H1 (cell line): ENCODE results near the gene THBS1. TPM values are rescaled to one million over a fixed set of nuclear protein-coding genes. Genes with fewer than 3 reads are reported as not detected.

ENCODE experiments used
- CTCF ChIA-PET: fragments of 300-600 bp; sonication (Branson Sonifier 250); formaldehyde crosslinking; loops from one replicate; lab custom pipeline; 2021; ENCODE audit not compliant: partially characterized antibody; lab: Charles Lee
- POLR2A ChIA-PET: fragments of 300-600 bp; sonication (Branson Sonifier 250); formaldehyde crosslinking; loops from one replicate; lab custom pipeline; 2021; ENCODE audit warnings: inconsistent platforms; ENCODE audit not compliant: partially characterized antibody; lab: Charles Lee
- DNase-seq, 2 experiments: peaks; one replicate each; pipeline versions ENCODE4 v3.0.0 to v3.0.0-alpha.2; 2010 to 2022; ENCODE audit warnings: low spot score in 2 of 2, low read depth in 1 of 2, mixed read lengths in 1 of 2
- FAIRE-seq: peaks from 2 replicates; lab custom pipeline; 2011; peaks lifted over from hg19 to GRCh38; lab: Jason Lieb, UNC
- H2AFZ ChIP-seq: 2 replicates; pipeline ENCODE4 v1.8.1; 2012; ENCODE audit warnings: low read length, inconsistent platforms
- H2AK5ac ChIP-seq: 2 replicates; pipeline ENCODE4 v1.6.1; 2013; ENCODE audit warnings: low read depth, low read length
- H2BK120ac ChIP-seq: replicated peaks from 2 replicates; pipeline ENCODE3; 2013; ENCODE audit warnings: low read depth, low read length, inconsistent platforms
- H2BK12ac ChIP-seq: 2 replicates; pipeline ENCODE4 v1.6.1; 2013; ENCODE audit warnings: low read depth, low read length
- H2BK15ac ChIP-seq: 2 replicates; pipeline ENCODE4 v1.6.1; 2013; ENCODE audit warnings: low read length
- H2BK20ac ChIP-seq: 2 replicates; pipeline ENCODE4 v1.6.1; 2013; ENCODE audit warnings: low read length
- H2BK5ac ChIP-seq: 2 replicates; pipeline ENCODE4 v1.6.1; 2013; ENCODE audit warnings: low read depth, low read length
- H3K14ac ChIP-seq: 2 replicates; pipeline ENCODE4 v1.6.1; 2013; ENCODE audit warnings: inconsistent platforms; ENCODE audit not compliant: insufficient read length
- H3K18ac ChIP-seq: 2 replicates; pipeline ENCODE4 v1.6.1; 2013; ENCODE audit warnings: low read length; ENCODE audit errors: extremely low read depth
- H3K23ac ChIP-seq: 2 replicates; pipeline ENCODE4 v1.6.1; 2013; ENCODE audit warnings: inconsistent platforms; ENCODE audit not compliant: insufficient read length
- H3K23me2 ChIP-seq: 2 replicates; pipeline ENCODE4 v1.6.1; 2013; ENCODE audit warnings: low read depth, low read length
- H3K27ac ChIP-seq: 2 replicates; pipeline ENCODE4 v1.6.1; 2011; ENCODE audit warnings: low read depth, low read length, inconsistent platforms
- H3K27me3 ChIP-seq, 4 experiments: replicated peaks in 1 of 4; 1 replicate in 1 of 4; 2 replicates in 3 of 4; pipeline versions ENCODE4 v1.6.1 to v1.8.1; 2011 to 2013; ENCODE audit warnings: low read length in 3 of 4, mild to moderate bottlenecking in 3 of 4, inconsistent platforms in 2 of 4, mixed read lengths in 2 of 4, moderate library complexity in 1 of 4; ENCODE audit not compliant: control insufficient read depth in 3 of 4, insufficient read depth in 3 of 4; ENCODE audit errors: extremely low read depth in 1 of 4
- H3K36me3 ChIP-seq, 4 experiments: 2 replicates each; pipeline versions ENCODE4 v1.6.1 to v1.8.1; 2011 to 2013; ENCODE audit warnings: mild to moderate bottlenecking in 4 of 4, low read length in 3 of 4, moderate library complexity in 2 of 4, control low read depth in 1 of 4, inconsistent platforms in 1 of 4; ENCODE audit not compliant: insufficient read depth in 4 of 4, control insufficient read depth in 2 of 4
- H3K4ac ChIP-seq: replicated peaks from 2 replicates; pipeline ENCODE3; 2013; ENCODE audit warnings: low read length, low read depth, mixed read lengths, inconsistent platforms; ENCODE audit not compliant: insufficient read length
- H3K4me1 ChIP-seq, 4 experiments: replicated peaks in 1 of 4; 1 replicate in 1 of 4; 2 replicates in 3 of 4; pipeline versions ENCODE4 v1.6.1 to v1.8.1; 2011 to 2013; ENCODE audit warnings: low read length in 3 of 4, inconsistent platforms in 2 of 4, mixed read lengths in 1 of 4; ENCODE audit not compliant: insufficient read depth in 4 of 4, control insufficient read depth in 3 of 4
- H3K4me2 ChIP-seq, 2 experiments: 2 replicates each; pipeline versions ENCODE4 v1.6.1 to v1.8.1; 2011 to 2013; ENCODE audit warnings: low read depth in 2 of 2, low read length in 2 of 2, control low read depth in 1 of 2, inconsistent platforms in 1 of 2, mild to moderate bottlenecking in 1 of 2; ENCODE audit not compliant: insufficient read depth in 1 of 2
- H3K4me3 ChIP-seq, 4 experiments: fragments of 200-600, 300-600 bp in 1 of 4; sonication (generic), shearing (Covaris generic), sonication (Bioruptor Twin) in 1 of 4; 2 replicates each; pipeline versions ENCODE4 v1.5.1 to v1.8.1; 2011 to 2016; ENCODE audit warnings: low read length in 4 of 4, low read depth in 3 of 4, control low read depth in 2 of 4, inconsistent platforms in 2 of 4, mild to moderate bottlenecking in 2 of 4, mixed read lengths in 1 of 4, moderate library complexity in 1 of 4; ENCODE audit not compliant: insufficient read depth in 2 of 4; ENCODE audit errors: extremely low read depth in 1 of 4
- H3K56ac ChIP-seq: replicated peaks from 2 replicates; pipeline ENCODE3; 2013; ENCODE audit warnings: low read depth, mild to moderate bottlenecking, mixed read lengths, low read length, inconsistent platforms; ENCODE audit not compliant: insufficient read length
- H3K79me1 ChIP-seq: 2 replicates; pipeline ENCODE4 v1.6.1; 2013; ENCODE audit warnings: low read depth, low read length, control low read depth
- H3K79me2 ChIP-seq, 2 experiments: 2 replicates each; pipeline versions ENCODE4 v1.6.1 to v1.8.1; 2012 to 2013; ENCODE audit warnings: low read length in 2 of 2, mild to moderate bottlenecking in 2 of 2, inconsistent platforms in 1 of 2; ENCODE audit not compliant: insufficient read depth in 2 of 2, control insufficient read depth in 1 of 2
- H3K9ac ChIP-seq, 4 experiments: replicated peaks in 1 of 4; 1 replicate in 1 of 4; 2 replicates in 3 of 4; pipeline versions ENCODE4 v1.6.1 to v1.8.1; 2011 to 2013; ENCODE audit warnings: low read depth in 3 of 4, low read length in 3 of 4, control low read depth in 2 of 4, mild to moderate bottlenecking in 2 of 4, moderate library complexity in 2 of 4, inconsistent platforms in 1 of 4; ENCODE audit errors: extremely low read depth in 1 of 4
- H3K9me3 ChIP-seq, 2 experiments: 2 replicates each; pipeline versions ENCODE4 v1.6.1 to v1.8.1; 2012 to 2013; ENCODE audit warnings: mild to moderate bottlenecking in 2 of 2, moderate library complexity in 2 of 2, control low read depth in 1 of 2, inconsistent platforms in 1 of 2, low read depth in 1 of 2, low read length in 1 of 2, mixed read lengths in 1 of 2; ENCODE audit not compliant: insufficient read depth in 2 of 2
- H4K20me1 ChIP-seq, 2 experiments: replicated peaks in 1 of 2; 2 replicates each; pipeline versions ENCODE3 to v1.8.1; 2011 to 2013; ENCODE audit warnings: inconsistent platforms in 2 of 2, low read length in 2 of 2, mild to moderate bottlenecking in 1 of 2; ENCODE audit not compliant: insufficient read depth in 2 of 2, control insufficient read depth in 1 of 2
- H4K5ac ChIP-seq: 2 replicates; pipeline ENCODE4 v1.6.1; 2013; ENCODE audit warnings: low read length, low read depth, mixed read lengths, inconsistent platforms; ENCODE audit not compliant: insufficient read length
- H4K8ac ChIP-seq: 2 replicates; pipeline ENCODE4 v1.8.0; 2013; ENCODE audit warnings: mild to moderate bottlenecking, moderate library complexity, low read length, inconsistent platforms; ENCODE audit not compliant: insufficient read depth; ENCODE audit errors: extremely low read depth
- H4K91ac ChIP-seq: replicated peaks from 2 replicates; pipeline ENCODE3; 2013; ENCODE audit warnings: low read length, mixed read lengths, inconsistent platforms; ENCODE audit not compliant: insufficient read length
- BACH1 ChIP-seq: IDR thresholded peaks from 2 replicates; pipeline ENCODE4 v1.6.1; 2012; ENCODE audit warnings: low read length, improper control_type of control experiment
- JUND ChIP-seq: IDR thresholded peaks from 2 replicates; pipeline ENCODE4 v1.6.1; 2011; ENCODE audit warnings: mild to moderate bottlenecking, improper control_type of control experiment, low read length
- TCF12 ChIP-seq: IDR thresholded peaks from 2 replicates; pipeline ENCODE4 v1.6.1; 2011; ENCODE audit warnings: low read depth, mild to moderate bottlenecking, low read length
- WGBS, 2 experiments: shearing (Covaris generic) in 1 of 2; methylation state at CpG; one replicate each; pipeline versions ENCODE4 v1.1.6 to v1.1.7; 2013 to 2015; ENCODE audit warnings: low lambda C conversion rate in 2 of 2, mixed read lengths in 2 of 2, inconsistent platforms in 1 of 2, low coverage in 1 of 2, missing lambda C conversion rate in 1 of 2; ENCODE audit not compliant: insufficient replicate concordance in 2 of 2, insufficient coverage in 1 of 2, insufficient read length in 1 of 2; ENCODE audit errors: extremely low coverage in 1 of 2, missing lambda C conversion rate in 1 of 2; 5-methylcytosine and 5-hydroxymethylcytosine counted together
- polyA plus RNA-seq, 7 experiments: library from polyadenylated mRNA; depleted of rRNA in 3 of 7; stranded (reverse) in 5 of 7; unstranded in 2 of 7; fragments of >200 nt in 5 of 7; fragments of 200-250 nt in 2 of 7; gene quantifications; 1 replicate in 5 of 7; 2 replicates in 1 of 7; 4 replicates in 1 of 7; pipeline versions ENCODE4 v1.2.1 to v1.2.3, GENCODE V29; 2011 to 2013; ENCODE audit warnings: missing spikeins in 2 of 7, mixed read lengths in 2 of 7
- total RNA-seq: library from RNA; stranded (reverse); fragmentation: NEBNext Ultra II Directional; extraction: Animal tissue kit (Norgen Biotek cat#: 25700); gene quantifications from 2 replicates; pipeline ENCODE4 v1.2.1, GENCODE V29; 2021

Gene THBS1
- total and polyA plus RNA-seq, 2 of the 8 experiments (the other 6 are each of a cell fraction or from before 2014, with no cell fraction given): 10.3 to 63.3 TPM

GRCh38 chr15:39599871-39600270, 19.0 kb downstream of the THBS1 start:
- H3K4me2 ChIP-seq: no peak overlapping the region
- no peak overlapping the region for H3K14ac ChIP-seq
- ChIA-PET POLR2A (interaction anchor here (1.1 to 16.2 kb wide), 4 partner anchors 11 to 335 kb away, joined by 3 to 117 read pairs (median 12); partner anchors contain the start of genes EIF2AK4 and THBS1), CTCF (interaction anchor here (0.6 to 1.2 kb wide), 4 partner anchors 16 to 904 kb away, joined by 3 to 4 read pairs (median 3); no protein-coding TSS in a partner anchor)
- 92% methylated on average over 2 of the region's 2 CpGs; no CpG with 5 or more reads in 1 of the 2 experiments for WGBS, 2 experiments
- DNase-seq: no peak
- no peak overlapping the region for H3K27ac ChIP-seq
- H4K91ac ChIP-seq: no peak overlapping the region
- H2BK5ac ChIP-seq: no peak overlapping the region
- no peak overlapping the region for H3K23ac ChIP-seq
- H3K4me3 ChIP-seq: no peak overlapping the region
- H3K79me1 ChIP-seq: no peaks in the 10 kb centered on the region; the same call in 1 of the 2 replicates
- H3K4me1 ChIP-seq: no peaks in the 10 kb centered on the region; a peak in 1 of 7 replicates
- FAIRE-seq: no peak
- no peaks in the 10 kb centered on the region for H4K20me1 ChIP-seq
- no peak overlapping the region for H2AK5ac ChIP-seq
- H3K23me2 ChIP-seq: no peaks in the 10 kb centered on the region
- H3K9ac ChIP-seq: no peak overlapping the region
- H3K79me2 ChIP-seq: no peaks in the 10 kb centered on the region
- no peak overlapping the region for H3K4ac ChIP-seq
- H2BK15ac ChIP-seq: no peak overlapping the region
- no peak overlapping the region for H2BK20ac ChIP-seq
- H3K9me3 ChIP-seq: no peaks in the 10 kb centered on the region
- H3K36me3 ChIP-seq: peaks cover 5 to 21% (median 8%) of the 10 kb centered on the region in 4 experiments; a peak in 7 of 8 replicates
- H3K18ac ChIP-seq: no peak overlapping the region
- H4K8ac ChIP-seq: no peak overlapping the region
- no peak overlapping the region for H2BK120ac ChIP-seq
- H2BK12ac ChIP-seq: no peak overlapping the region
- no peak overlapping the region for H2AFZ ChIP-seq
- no peaks in the 10 kb centered on the region for H3K27me3 ChIP-seq
- no peak overlapping the region for H3K56ac ChIP-seq
- H4K5ac ChIP-seq: no peak overlapping the region
- TF ChIP-seq TCF12 (no peak), BACH1 (no peak), JUND (no peak)
